Central memory CD8-positive, alpha-beta T cell (primary cell): ENCODE data around the gene IGLL1.
A peak's percentile ranks its signal among the peaks of the same experiment; 100 is the strongest.
"Not testable (repeated sequence)": the region's sequence is repeated elsewhere in the genome, so short reads cannot be mapped to it uniquely, and the experiment has no call there.

ENCODE experiments used
- ATAC-seq: fragments of 150-1000 bp; cut with Tn5 transposase; replicated peaks from 2 replicates; pipeline ENCODE4 v1.10.0; 2022; ENCODE audit warnings: mild to moderate bottlenecking, moderate FRiP score, moderate number of reproducible peaks; ENCODE audit not compliant: poor library complexity, severe bottlenecking; ENCODE audit errors: extremely low read depth
- DNase-seq, 2 donors: peaks; one replicate each; pipeline ENCODE4 v3.0.0; 2021; ENCODE audit warnings: low spot score in 2 of 2
- H3K27ac Mint-ChIP-seq: one replicate; pipeline ENCODE4 v1.8.0; 2022; ENCODE audit warnings: low read depth, mild to moderate bottlenecking, moderate library complexity, mixed read lengths
- H3K27me3 Mint-ChIP-seq: one replicate; pipeline ENCODE4 v1.8.0; 2022; ENCODE audit warnings: mixed read lengths
- H3K36me3 Mint-ChIP-seq: one replicate; pipeline ENCODE4 v1.8.0; 2022; ENCODE audit warnings: mild to moderate bottlenecking, moderate library complexity, mixed read lengths; ENCODE audit not compliant: insufficient read depth
- H3K4me1 Mint-ChIP-seq: one replicate; pipeline ENCODE4 v1.8.0; 2022; ENCODE audit warnings: mixed read lengths
- H3K4me3 Mint-ChIP-seq: one replicate; pipeline ENCODE4 v1.8.0; 2022; ENCODE audit warnings: mild to moderate bottlenecking, moderate library complexity, mixed read lengths
- H3K9me3 Mint-ChIP-seq: one replicate; pipeline ENCODE4 v1.8.0; 2022; ENCODE audit warnings: mixed read lengths

The IGLL1 gene

DNA sequence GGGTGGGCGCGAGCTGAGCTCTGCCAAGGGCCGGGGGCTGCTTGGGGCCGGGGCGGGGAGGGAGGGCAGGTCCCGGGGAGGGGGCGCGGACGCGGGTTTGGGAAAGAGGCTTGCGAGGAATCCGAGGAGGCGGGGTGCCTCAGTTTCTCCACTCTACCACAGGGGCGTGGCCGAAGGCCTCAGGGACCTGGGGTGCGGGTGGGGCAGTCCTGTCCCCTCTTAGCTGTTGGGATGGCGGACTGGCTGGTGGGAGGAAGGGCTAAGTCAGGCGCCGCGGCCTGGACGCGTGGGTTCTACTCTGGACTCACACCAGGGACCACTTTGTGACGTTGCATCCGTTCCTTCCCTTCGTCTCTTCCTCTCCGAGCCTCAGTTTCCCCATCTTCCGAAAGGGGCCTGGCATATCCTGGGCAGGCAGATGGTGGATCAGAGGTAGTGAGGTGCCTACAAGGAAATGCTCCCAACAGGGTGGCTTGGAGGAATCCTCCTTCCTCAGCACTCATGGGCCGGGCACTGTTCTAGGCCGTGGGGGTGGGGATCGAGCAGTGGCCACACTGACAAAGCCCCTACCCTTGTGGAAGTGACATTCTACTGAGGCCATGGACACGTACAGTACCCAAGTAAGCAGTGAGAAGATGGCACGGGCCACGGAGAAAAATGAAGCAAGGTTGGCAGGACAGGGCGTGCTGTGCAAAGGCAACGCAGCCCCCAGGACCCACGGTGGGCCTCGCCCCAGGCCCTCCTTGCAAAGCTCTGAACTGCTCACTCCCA lies 13.2 kb downstream of the IGLL1 start:
- peaks cover 1% of the 10 kb centered on the region for H3K36me3 Mint-ChIP-seq
- DNase-seq (no peak), ATAC-seq (no peak)
- H3K27me3 Mint-ChIP-seq: peaks cover 48% of the 10 kb centered on the region
- H3K27ac Mint-ChIP-seq: no peak overlapping the region
- peak overlapping the region; percentile 76 for H3K4me3 Mint-ChIP-seq
- no peaks in the 10 kb centered on the region for H3K9me3 Mint-ChIP-seq
- peaks cover 8% of the 10 kb centered on the region for H3K4me1 Mint-ChIP-seq

DNA sequence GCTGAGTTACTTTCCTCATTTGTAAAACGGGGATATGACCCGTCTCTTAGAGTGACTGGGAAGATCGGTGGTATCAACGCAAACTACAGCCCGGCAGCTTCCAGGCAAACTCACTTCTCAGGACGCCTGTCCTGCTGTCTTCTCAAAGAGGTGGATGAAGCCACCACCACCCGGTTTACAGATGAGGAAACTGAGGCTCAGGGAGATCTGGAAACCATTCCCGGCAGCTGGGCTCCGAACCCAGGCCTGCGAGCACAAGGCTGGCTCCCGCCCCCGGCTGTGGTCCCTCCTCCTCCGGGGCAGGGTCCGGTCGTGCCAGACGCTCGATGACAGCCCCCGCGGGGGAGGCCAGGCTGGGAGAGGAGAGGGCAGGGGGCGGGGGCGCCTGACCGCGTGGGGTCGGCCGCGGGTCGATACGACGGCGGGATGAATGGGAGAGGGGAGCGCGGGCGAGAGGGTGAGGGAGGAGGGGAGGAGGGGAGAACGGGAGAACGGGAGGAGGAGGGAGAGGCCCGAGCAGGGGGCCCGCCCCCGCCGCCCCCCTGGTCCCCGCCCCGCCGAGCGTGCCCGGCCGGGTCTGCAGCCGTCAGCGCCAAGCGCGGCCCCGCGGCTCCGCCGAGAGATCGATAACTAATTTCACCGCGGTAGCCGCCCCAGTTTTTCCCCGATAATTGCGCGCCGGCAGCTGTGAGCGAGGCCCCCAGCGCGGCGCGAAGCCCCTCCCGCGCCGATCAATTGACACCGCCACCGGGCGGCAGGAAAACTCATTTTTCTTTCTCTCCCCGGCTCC lies 14.0 kb downstream of the IGLL1 start:
- Mint-ChIP-seq H3K4me1 (peaks cover 8% of the 10 kb centered on the region), H3K4me3 (peak overlapping the region; percentile 76), H3K27ac (no peak overlapping the region), H3K27me3 (peaks cover 46% of the 10 kb centered on the region), H3K36me3 (peaks cover 1% of the 10 kb centered on the region), H3K9me3 (no peaks in the 10 kb centered on the region)
- DNase-seq (no peak), ATAC-seq (no peak)

DNA sequence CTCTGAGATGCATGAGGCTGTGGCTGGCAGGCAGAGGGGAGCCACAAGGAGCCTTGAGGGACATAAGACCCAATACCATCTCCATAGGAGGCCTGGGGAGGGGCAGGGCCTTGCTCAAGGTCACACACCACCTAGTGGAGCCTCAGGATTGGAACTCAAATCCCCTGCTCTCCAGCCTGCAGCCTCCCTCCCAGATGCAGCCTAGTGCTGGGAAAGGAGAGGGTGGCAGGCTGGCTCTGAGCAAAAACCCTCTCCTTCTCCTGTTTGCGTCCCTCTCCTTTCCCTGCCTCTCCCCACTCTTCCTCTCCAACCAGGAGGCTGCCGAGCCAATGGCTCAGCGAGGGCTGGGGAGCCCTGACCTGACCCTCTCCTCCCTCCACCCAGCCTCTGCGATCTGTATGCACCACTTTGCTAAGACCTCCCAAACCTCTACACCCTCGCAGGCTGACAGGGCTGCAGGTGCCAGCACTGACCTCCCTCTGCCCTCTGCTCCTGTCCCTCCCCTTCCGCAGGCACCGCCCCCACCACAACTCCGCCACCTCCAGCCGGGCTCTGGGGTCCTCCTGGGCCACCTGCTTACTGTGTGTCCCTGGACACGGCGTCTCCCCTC lies 14.7 kb downstream of the IGLL1 start:
- DNase-seq: no peak
- Mint-ChIP-seq H3K36me3 (peaks cover 1% of the 10 kb centered on the region), H3K4me3 (peak overlapping the region; percentile 76), H3K27ac (no peak overlapping the region), H3K27me3 (peaks cover 46% of the 10 kb centered on the region), H3K4me1 (peaks cover 8% of the 10 kb centered on the region), H3K9me3 (no peaks in the 10 kb centered on the region)
- ATAC-seq: no peak

DNA sequence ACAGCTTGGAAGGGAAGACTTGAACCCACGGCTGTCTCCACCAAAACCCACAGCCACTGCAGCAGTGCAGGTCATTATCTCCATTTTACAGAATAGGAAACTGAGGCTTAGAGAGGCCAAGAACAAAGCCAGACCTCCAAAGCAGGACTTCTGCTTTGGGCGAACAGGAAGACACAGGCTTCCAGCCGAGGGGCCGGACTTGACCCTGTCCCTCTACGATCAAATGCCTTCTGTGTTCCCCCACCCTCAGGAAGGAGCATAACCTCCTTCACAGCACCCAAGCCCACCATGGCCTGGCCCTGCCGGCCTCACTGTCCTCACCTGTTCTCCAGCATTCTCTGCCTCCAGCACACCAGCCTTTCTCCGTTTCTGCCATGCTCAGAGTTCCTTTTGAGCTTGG lies 15.8 kb downstream of the IGLL1 start:
- DNase-seq: no peak
- H3K27me3 Mint-ChIP-seq: peaks cover 46% of the 10 kb centered on the region
- H3K9me3 Mint-ChIP-seq: no peaks in the 10 kb centered on the region
- H3K27ac Mint-ChIP-seq: no peak overlapping the region
- no peak overlapping the region for H3K4me3 Mint-ChIP-seq
- no peaks in the 10 kb centered on the region for H3K36me3 Mint-ChIP-seq
- ATAC-seq: no peak
- H3K4me1 Mint-ChIP-seq: peaks cover 8% of the 10 kb centered on the region

DNA sequence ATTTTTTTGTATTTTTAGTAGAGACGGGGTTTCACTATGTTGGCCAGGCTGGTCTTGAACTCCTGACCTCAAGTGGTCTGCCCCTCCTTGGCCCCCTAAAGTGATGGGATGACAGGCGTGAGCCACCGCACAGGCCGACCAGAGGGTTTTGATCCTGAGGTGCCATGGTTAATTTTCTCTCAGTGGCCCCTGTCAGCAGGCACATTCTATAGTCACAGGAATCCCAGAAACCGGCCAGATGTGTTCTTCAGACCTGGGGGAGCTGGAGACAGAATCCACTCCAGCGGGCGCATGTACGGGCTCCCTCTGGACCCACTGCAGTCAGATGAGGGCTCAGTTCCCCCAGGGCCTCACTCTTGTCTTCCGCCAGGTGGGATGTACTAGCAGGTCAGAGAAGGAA lies 17.0 kb downstream of the IGLL1 start:
- no peaks in the 10 kb centered on the region for H3K9me3 Mint-ChIP-seq
- peaks cover 8% of the 10 kb centered on the region for H3K4me1 Mint-ChIP-seq
- ATAC-seq (no peak), DNase-seq (no peak)
- H3K27ac Mint-ChIP-seq: no peak overlapping the region
- no peaks in the 10 kb centered on the region for H3K36me3 Mint-ChIP-seq
- no peak overlapping the region for H3K4me3 Mint-ChIP-seq
- H3K27me3 Mint-ChIP-seq: peaks cover 46% of the 10 kb centered on the region

DNA sequence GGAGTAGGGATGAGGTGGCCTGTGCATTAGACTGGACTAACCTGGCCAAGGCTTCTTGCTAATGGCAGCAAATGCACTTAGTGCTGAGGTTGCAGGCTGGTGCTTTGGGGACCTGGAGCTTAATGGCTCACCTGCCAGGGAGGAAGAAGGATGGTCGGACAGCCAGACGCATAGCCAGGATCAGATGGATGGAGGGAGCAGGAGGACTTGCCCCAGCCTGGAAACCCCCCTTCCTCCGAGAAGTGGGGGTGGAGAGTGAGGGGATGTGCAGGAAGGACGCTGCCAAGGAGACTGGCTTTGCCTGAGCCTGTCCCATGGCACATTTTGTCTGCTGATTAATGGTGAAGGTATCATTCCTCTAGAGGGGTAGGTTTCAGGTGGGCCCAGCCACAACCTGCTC lies 17.9 kb downstream of the IGLL1 start:
- H3K9me3 Mint-ChIP-seq: no peaks in the 10 kb centered on the region
- DNase-seq (no peak), ATAC-seq (no peak)
- H3K4me3 Mint-ChIP-seq: no peak overlapping the region
- no peaks in the 10 kb centered on the region for H3K36me3 Mint-ChIP-seq
- peaks cover 8% of the 10 kb centered on the region for H3K4me1 Mint-ChIP-seq
- H3K27me3 Mint-ChIP-seq: peaks cover 38% of the 10 kb centered on the region
- H3K27ac Mint-ChIP-seq: no peak overlapping the region

DNA sequence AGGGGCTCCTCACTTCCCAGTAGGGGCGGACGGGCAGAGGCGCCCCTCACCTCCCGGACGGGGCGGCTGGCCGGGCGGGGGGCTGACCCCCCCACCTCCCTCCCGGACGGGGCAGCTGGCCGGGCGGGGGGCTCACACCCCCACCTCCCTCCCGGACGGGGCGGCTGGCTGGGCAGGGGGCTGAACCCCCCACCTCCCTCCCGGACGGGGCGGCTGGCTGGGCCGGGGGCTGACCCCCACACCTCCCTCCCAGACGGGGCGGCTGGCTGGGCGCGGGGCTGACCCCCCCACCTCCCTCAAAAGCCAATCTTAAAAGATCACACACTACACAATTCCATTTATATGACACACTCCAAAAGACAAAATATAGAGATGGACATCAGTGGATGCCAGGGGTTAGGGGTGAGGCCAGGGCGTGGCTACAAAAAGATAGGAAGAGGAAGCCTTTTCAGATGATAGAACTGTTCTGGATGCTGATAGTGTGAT lies 19.0 kb downstream of the IGLL1 start:
- not testable (repeated sequence) for H3K4me1 Mint-ChIP-seq, H3K9me3 Mint-ChIP-seq, H3K4me3 Mint-ChIP-seq, H3K27ac Mint-ChIP-seq, ATAC-seq, H3K36me3 Mint-ChIP-seq, DNase-seq
- H3K27me3 Mint-ChIP-seq: peaks cover 40% of the 10 kb centered on the region

DNA sequence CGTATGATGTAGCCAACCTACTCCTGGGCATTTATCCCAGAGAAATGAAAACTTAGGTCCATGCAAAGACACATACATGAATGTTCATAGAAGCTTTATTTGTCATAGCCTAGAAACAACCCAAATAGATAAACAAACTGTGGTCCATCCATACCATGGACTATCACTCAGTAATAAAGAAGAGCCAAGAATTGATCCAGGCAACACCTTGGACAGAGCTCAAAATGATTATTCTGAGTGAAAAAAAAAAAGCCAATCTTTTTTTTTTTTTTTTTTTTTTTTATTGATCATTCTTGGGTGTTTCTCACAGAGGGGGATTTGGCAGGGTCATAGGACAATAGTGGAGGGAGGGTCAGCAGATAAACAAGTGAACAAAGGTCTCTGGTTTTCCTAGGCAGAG lies 19.9 kb downstream of the IGLL1 start:
- H3K27me3 Mint-ChIP-seq: peaks cover 31% of the 10 kb centered on the region
- ATAC-seq, DNase-seq, H3K4me1 Mint-ChIP-seq, H3K9me3 Mint-ChIP-seq, H3K27ac Mint-ChIP-seq, H3K4me3 Mint-ChIP-seq, H3K36me3 Mint-ChIP-seq: not testable (repeated sequence)

DNA sequence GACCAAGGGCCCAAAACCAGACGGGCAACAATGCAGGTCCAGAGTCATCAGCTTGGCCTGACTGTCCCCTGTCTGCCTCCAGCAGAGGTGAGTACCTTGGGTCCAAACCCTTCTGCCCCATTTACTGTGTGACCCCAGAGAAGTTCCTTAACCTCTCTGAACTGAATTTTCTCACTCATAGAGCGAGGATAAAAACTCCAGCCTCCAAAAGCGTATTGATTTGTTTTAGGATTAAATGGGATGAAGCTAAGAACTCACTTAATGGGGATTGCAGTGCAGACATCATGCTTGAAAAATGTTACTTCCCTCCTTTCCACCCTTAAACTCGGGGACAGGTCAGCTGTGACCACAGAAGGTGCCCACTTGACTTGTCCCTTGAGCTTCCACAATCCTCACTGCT lies 22.6 kb downstream of the IGLL1 start:
- no peaks in the 10 kb centered on the region for H3K36me3 Mint-ChIP-seq
- no peaks in the 10 kb centered on the region for H3K9me3 Mint-ChIP-seq
- no peaks in the 10 kb centered on the region for H3K4me1 Mint-ChIP-seq
- DNase-seq: no peak
- H3K4me3 Mint-ChIP-seq: no peak overlapping the region
- no peak for ATAC-seq
- H3K27me3 Mint-ChIP-seq: peaks cover 9% of the 10 kb centered on the region
- H3K27ac Mint-ChIP-seq: no peak overlapping the region

DNA sequence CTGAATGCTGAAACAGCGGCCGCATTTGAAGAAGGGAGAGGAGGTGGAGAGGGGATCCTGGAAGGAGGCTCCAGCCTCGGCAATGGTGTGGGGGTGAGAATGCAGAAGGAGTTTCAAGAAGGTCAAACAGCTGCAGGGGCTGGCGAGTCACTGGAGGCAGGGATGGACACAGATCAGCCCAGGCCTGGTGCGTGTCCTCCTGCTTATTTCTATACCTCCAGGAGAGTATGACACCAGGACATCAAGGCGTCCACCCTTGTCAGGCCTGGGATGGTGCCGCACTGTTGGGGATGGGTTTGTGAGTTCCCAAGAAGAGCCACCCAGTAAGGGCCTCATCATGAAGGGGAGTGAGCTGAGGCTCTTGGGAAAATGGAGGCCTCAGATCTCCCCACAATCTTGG lies 23.1 kb downstream of the IGLL1 start:
- ATAC-seq: no peak
- Mint-ChIP-seq H3K4me3 (no peak overlapping the region), H3K36me3 (no peaks in the 10 kb centered on the region), H3K27me3 (peaks cover 9% of the 10 kb centered on the region), H3K9me3 (no peaks in the 10 kb centered on the region), H3K4me1 (no peaks in the 10 kb centered on the region), H3K27ac (no peak overlapping the region)
- no peak for DNase-seq

DNA sequence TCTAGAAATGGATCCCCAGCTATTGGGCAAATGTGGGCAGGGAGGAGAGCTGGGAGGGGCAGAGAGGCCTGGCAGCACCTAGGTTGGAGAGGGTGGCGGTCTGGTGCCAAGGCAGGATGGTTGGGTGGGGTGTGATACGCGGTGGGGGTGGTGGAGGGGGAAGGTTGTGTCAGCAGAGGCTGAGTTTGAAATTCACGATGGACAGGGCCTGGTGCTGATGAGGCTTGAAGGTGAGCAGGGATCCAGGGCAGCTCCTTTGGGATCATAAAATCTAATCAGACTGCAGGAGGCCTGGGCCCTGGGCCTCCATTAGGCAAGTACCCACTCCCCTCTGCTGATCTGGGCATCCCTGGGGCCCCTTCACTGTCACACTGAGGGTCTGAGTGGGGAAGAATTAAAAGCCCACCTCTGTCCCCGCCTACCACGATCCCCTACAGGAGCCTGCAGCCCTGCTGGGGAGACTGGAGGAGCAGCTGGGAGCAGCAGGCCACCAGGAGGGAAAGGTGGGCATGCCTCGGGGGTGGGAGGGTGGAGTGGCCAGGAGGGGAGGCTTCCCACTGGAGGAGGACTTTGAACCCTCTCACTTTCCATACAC lies 24.0 kb downstream of the IGLL1 start:
- H3K9me3 Mint-ChIP-seq: no peaks in the 10 kb centered on the region
- H3K4me1 Mint-ChIP-seq: no peaks in the 10 kb centered on the region
- H3K27ac Mint-ChIP-seq: no peak overlapping the region
- no peaks in the 10 kb centered on the region for H3K36me3 Mint-ChIP-seq
- no peak for ATAC-seq
- H3K4me3 Mint-ChIP-seq: no peak overlapping the region
- no peak for DNase-seq
- peaks cover 9% of the 10 kb centered on the region for H3K27me3 Mint-ChIP-seq

DNA sequence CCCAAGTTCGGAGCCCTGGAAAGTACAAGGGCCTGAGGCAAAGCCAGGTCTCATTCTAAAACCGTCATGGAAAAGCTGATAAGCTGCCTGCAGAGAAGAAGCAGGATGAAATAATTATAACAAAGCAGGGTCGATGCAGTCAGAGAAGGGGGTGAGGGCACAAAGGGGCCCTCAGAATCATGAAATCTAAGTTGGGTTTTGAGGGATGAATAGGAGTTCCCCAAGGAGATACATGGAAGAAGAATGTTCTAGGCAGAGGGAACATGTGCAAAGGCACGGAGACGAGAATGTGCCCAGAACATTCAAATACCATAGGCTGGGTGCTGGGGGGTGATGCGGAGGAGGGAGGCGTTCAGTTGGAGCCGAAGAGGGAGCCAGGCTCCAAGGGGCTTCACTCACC lies 25.0 kb downstream of the IGLL1 start:
- peaks cover 9% of the 10 kb centered on the region for H3K27me3 Mint-ChIP-seq
- H3K27ac Mint-ChIP-seq: no peak overlapping the region
- H3K4me1 Mint-ChIP-seq: no peaks in the 10 kb centered on the region
- H3K36me3 Mint-ChIP-seq: no peaks in the 10 kb centered on the region
- DNase-seq: no peak
- no peaks in the 10 kb centered on the region for H3K9me3 Mint-ChIP-seq
- H3K4me3 Mint-ChIP-seq: no peak overlapping the region
- ATAC-seq: no peak
